HG03520 (cell line): ENCODE results near the gene TRIM36.

Source experiments
- ATAC-seq: cut with Tn5 transposase; IDR thresholded peaks from one replicate; pipeline ENCODE4 v1.9.1; 2021; ENCODE audit warnings: mild to moderate bottlenecking, moderate library complexity; ENCODE audit not compliant: unreplicated experiment

TRIM36 gene

GRCh38 chr5:115084246-115084793 is 85.4 kb downstream of the TRIM36 start:
- ATAC-seq = no peak

- no peak for ATAC-seq
Measured at GRCh38 chr5:115079924-115080623, 89.6 kb downstream of the TRIM36 start.
